Lower leg skin (tissue), 3 donors: ENCODE data around the gene SIVA1.

ENCODE experiments used
- POLR2A ChIP-seq, 2 donors: fragments of 450-650 bp; IDR thresholded peaks; one replicate each; pipeline ENCODE4 v1.6.1; 2016 to 2017; ENCODE audit warnings: antibody characterized with exemption in 2 of 2, mild to moderate bottlenecking in 1 of 2, moderate library complexity in 1 of 2
- TF ChIP-seq, protein P1 (sequence below), 3 donors: fragments of 450-650 bp; IDR thresholded peaks; one replicate each; pipeline ENCODE4 v1.5.1; 2016; ENCODE audit warnings: antibody characterized with exemption in 3 of 3, mild to moderate bottlenecking in 3 of 3, moderate library complexity in 2 of 3

DNA sequence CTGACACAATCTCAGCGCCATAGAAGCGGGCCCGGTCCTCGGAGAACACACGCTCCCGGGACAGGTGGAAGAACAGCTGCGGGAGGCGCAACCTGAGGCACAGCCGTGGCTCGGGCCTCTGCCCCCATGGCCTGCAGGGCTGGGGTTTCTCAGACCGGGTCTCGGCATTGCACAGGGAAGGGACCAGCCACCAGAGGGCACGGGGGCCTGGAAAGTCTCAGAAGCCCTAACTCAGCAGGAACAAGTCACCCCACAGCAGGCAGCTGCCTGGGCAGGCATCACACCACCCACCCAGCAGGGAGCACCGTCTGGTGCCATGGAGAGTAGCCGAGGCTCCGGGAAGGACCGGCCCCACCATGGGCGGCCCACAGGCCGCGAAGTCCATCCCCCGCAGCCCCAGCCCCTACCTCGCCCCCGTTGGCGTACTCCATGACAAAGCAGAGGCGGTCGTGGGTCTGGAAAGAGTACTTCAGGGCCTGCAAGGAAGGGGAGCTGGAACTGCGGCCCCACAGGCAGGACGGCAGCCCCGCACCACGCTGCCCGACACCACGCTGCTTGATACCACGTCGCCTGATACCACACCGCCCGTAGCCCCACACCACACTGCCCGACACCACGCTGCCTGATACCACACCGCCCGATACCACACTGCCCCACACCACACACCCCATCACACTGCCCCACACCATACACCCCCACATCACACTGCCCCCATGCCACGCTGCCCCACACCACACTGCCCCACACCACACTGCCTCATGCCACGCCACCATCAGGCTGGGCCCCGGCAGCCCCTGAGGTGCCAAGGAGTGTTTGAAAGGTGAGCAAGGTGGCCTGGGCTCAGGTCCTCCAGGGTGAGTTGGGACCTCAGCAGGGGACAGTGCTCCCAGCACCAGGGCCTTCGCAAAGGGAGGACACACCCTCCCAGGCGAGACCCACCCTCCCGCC is 20.8 kb downstream of the SIVA1 start:
- TF ChIP-seq, protein P1, sequence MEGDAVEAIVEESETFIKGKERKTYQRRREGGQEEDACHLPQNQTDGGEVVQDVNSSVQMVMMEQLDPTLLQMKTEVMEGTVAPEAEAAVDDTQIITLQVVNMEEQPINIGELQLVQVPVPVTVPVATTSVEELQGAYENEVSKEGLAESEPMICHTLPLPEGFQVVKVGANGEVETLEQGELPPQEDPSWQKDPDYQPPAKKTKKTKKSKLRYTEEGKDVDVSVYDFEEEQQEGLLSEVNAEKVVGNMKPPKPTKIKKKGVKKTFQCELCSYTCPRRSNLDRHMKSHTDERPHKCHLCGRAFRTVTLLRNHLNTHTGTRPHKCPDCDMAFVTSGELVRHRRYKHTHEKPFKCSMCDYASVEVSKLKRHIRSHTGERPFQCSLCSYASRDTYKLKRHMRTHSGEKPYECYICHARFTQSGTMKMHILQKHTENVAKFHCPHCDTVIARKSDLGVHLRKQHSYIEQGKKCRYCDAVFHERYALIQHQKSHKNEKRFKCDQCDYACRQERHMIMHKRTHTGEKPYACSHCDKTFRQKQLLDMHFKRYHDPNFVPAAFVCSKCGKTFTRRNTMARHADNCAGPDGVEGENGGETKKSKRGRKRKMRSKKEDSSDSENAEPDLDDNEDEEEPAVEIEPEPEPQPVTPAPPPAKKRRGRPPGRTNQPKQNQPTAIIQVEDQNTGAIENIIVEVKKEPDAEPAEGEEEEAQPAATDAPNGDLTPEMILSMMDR (IDR thresholded peaks at IDR 0.05), result no peak
- no peak for TF ChIP-seq POLR2A (IDR thresholded peaks at IDR 0.05)
